HG03025 (cell line): ENCODE measurements around the gene MAN1A1.
A peak's percentile ranks its signal among the peaks of the same experiment; 100 is the strongest.

Source experiments
- ATAC-seq: cut with Tn5 transposase; IDR thresholded peaks from one replicate; pipeline ENCODE4 v1.9.1; 2021; ENCODE audit warnings: mild to moderate bottlenecking, moderate library complexity; ENCODE audit not compliant: unreplicated experiment, low FRiP score

Gene MAN1A1

DNA sequence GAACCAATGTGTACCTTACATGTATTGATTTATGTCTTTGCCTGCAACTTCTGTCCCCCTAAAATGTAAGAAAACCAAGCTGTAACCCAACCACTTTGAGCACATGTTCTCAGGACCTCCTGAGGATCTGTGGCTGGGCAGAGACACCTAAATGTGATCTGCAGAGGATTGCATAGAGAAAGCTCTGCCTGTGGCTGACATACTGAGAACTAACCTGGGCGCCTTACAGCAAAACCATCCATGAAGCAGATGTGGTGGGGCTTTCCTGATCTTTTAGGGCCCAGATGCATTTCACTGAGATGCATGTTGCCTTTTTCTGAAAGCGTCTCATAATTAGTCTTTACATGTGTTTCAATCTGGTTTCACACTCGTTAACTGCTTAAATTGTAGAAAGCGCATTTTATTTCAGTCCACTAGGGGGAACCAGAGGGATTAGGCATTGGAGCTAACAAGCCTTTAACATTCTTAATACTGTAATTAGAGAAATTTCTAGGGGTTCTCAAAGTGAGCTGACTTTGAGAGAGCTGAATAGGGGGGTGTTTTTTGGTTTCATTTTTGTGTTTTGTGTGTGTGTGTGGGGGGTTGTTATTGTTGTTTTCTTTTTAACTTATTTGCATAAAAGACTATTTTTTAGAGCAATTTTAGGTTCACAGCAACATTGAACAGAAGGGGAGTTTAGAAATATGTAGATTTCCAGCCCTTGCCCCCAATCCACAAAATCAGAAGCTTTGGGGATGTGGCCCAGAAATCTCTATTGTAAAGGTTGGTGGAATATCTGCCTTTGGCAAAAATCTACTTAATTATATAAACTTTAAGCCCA, 220.2 kb downstream of the MAN1A1 start:
- ATAC-seq, result peak; percentile 80

DNA sequence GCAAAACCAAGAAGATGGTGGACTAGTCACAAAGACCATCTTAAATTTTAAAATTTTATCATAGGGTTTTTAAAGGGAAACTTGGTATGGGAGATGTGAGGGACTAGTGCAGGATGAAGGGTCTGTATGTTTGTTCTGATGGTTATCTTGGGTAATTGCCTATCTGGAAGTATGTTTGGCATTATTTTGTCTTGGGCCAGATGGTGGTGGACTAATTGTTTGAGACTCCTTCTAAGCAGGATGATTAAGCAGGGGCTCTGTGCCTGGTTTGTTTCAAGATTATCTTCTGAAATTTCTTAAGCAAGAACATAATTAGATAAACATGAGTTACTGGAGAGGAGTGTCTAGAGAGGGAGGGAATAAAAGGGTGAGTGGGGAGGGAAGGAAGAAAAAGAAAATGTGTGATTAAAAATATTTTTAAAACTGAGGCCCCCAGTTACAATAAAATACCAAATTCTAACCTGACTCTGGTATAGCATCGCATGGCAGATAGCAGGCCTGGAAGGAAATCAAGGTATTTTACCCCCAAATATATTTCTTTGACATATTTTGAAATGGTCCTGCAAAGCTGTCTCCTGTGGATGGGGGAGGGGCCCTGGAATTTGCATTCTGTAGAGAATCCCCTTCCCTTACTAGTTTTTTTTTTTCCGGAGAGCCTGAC, 221.2 kb downstream of the MAN1A1 start:
- no peak for ATAC-seq

- ATAC-seq, result no peak
These were observed 221.9 kb downstream of the MAN1A1 start for GRCh38 chr6:119127627-119128026.
